H1 (cell line): ENCODE measurements around the gene LHCGR. TPM values are rescaled to one million over a fixed set of nuclear protein-coding genes. Genes with fewer than 3 reads are reported as not detected.

Experiments used
- CTCF ChIA-PET: fragments of 300-600 bp; sonication (Branson Sonifier 250); formaldehyde crosslinking; loops from one replicate; lab custom pipeline; 2021; ENCODE audit not compliant: partially characterized antibody; lab: Charles Lee
- POLR2A ChIA-PET: fragments of 300-600 bp; sonication (Branson Sonifier 250); formaldehyde crosslinking; loops from one replicate; lab custom pipeline; 2021; ENCODE audit warnings: inconsistent platforms; ENCODE audit not compliant: partially characterized antibody; lab: Charles Lee
- DNase-seq, 2 experiments: peaks; one replicate each; pipeline versions ENCODE4 v3.0.0 to v3.0.0-alpha.2; 2010 to 2022; ENCODE audit warnings: low spot score in 2 of 2, low read depth in 1 of 2, mixed read lengths in 1 of 2
- FAIRE-seq: peaks from 2 replicates; lab custom pipeline; 2011; peaks lifted over from hg19 to GRCh38; lab: Jason Lieb, UNC
- H2AFZ ChIP-seq: 2 replicates; pipeline ENCODE4 v1.8.1; 2012; ENCODE audit warnings: low read length, inconsistent platforms
- H2AK5ac ChIP-seq: 2 replicates; pipeline ENCODE4 v1.6.1; 2013; ENCODE audit warnings: low read depth, low read length
- H2BK120ac ChIP-seq: replicated peaks from 2 replicates; pipeline ENCODE3; 2013; ENCODE audit warnings: low read depth, low read length, inconsistent platforms
- H2BK12ac ChIP-seq: 2 replicates; pipeline ENCODE4 v1.6.1; 2013; ENCODE audit warnings: low read depth, low read length
- H2BK15ac ChIP-seq: 2 replicates; pipeline ENCODE4 v1.6.1; 2013; ENCODE audit warnings: low read length
- H2BK20ac ChIP-seq: 2 replicates; pipeline ENCODE4 v1.6.1; 2013; ENCODE audit warnings: low read length
- H2BK5ac ChIP-seq: 2 replicates; pipeline ENCODE4 v1.6.1; 2013; ENCODE audit warnings: low read depth, low read length
- H3K14ac ChIP-seq: 2 replicates; pipeline ENCODE4 v1.6.1; 2013; ENCODE audit warnings: inconsistent platforms; ENCODE audit not compliant: insufficient read length
- H3K18ac ChIP-seq: 2 replicates; pipeline ENCODE4 v1.6.1; 2013; ENCODE audit warnings: low read length; ENCODE audit errors: extremely low read depth
- H3K23ac ChIP-seq: 2 replicates; pipeline ENCODE4 v1.6.1; 2013; ENCODE audit warnings: inconsistent platforms; ENCODE audit not compliant: insufficient read length
- H3K23me2 ChIP-seq: 2 replicates; pipeline ENCODE4 v1.6.1; 2013; ENCODE audit warnings: low read depth, low read length
- H3K27ac ChIP-seq: 2 replicates; pipeline ENCODE4 v1.6.1; 2011; ENCODE audit warnings: low read depth, low read length, inconsistent platforms
- H3K27me3 ChIP-seq, 4 experiments: replicated peaks in 1 of 4; 1 replicate in 1 of 4; 2 replicates in 3 of 4; pipeline versions ENCODE4 v1.6.1 to v1.8.1; 2011 to 2013; ENCODE audit warnings: low read length in 3 of 4, mild to moderate bottlenecking in 3 of 4, inconsistent platforms in 2 of 4, mixed read lengths in 2 of 4, moderate library complexity in 1 of 4; ENCODE audit not compliant: control insufficient read depth in 3 of 4, insufficient read depth in 3 of 4; ENCODE audit errors: extremely low read depth in 1 of 4
- H3K36me3 ChIP-seq, 4 experiments: 2 replicates each; pipeline versions ENCODE4 v1.6.1 to v1.8.1; 2011 to 2013; ENCODE audit warnings: mild to moderate bottlenecking in 4 of 4, low read length in 3 of 4, moderate library complexity in 2 of 4, control low read depth in 1 of 4, inconsistent platforms in 1 of 4; ENCODE audit not compliant: insufficient read depth in 4 of 4, control insufficient read depth in 2 of 4
- H3K4ac ChIP-seq: replicated peaks from 2 replicates; pipeline ENCODE3; 2013; ENCODE audit warnings: low read length, low read depth, mixed read lengths, inconsistent platforms; ENCODE audit not compliant: insufficient read length
- H3K4me1 ChIP-seq, 4 experiments: replicated peaks in 1 of 4; 1 replicate in 1 of 4; 2 replicates in 3 of 4; pipeline versions ENCODE4 v1.6.1 to v1.8.1; 2011 to 2013; ENCODE audit warnings: low read length in 3 of 4, inconsistent platforms in 2 of 4, mixed read lengths in 1 of 4; ENCODE audit not compliant: insufficient read depth in 4 of 4, control insufficient read depth in 3 of 4
- H3K4me2 ChIP-seq, 2 experiments: 2 replicates each; pipeline versions ENCODE4 v1.6.1 to v1.8.1; 2011 to 2013; ENCODE audit warnings: low read depth in 2 of 2, low read length in 2 of 2, control low read depth in 1 of 2, inconsistent platforms in 1 of 2, mild to moderate bottlenecking in 1 of 2; ENCODE audit not compliant: insufficient read depth in 1 of 2
- H3K4me3 ChIP-seq, 4 experiments: fragments of 200-600, 300-600 bp in 1 of 4; sonication (generic), shearing (Covaris generic), sonication (Bioruptor Twin) in 1 of 4; 2 replicates each; pipeline versions ENCODE4 v1.5.1 to v1.8.1; 2011 to 2016; ENCODE audit warnings: low read length in 4 of 4, low read depth in 3 of 4, control low read depth in 2 of 4, inconsistent platforms in 2 of 4, mild to moderate bottlenecking in 2 of 4, mixed read lengths in 1 of 4, moderate library complexity in 1 of 4; ENCODE audit not compliant: insufficient read depth in 2 of 4; ENCODE audit errors: extremely low read depth in 1 of 4
- H3K56ac ChIP-seq: replicated peaks from 2 replicates; pipeline ENCODE3; 2013; ENCODE audit warnings: low read depth, mild to moderate bottlenecking, mixed read lengths, low read length, inconsistent platforms; ENCODE audit not compliant: insufficient read length
- H3K79me1 ChIP-seq: 2 replicates; pipeline ENCODE4 v1.6.1; 2013; ENCODE audit warnings: low read depth, low read length, control low read depth
- H3K79me2 ChIP-seq, 2 experiments: 2 replicates each; pipeline versions ENCODE4 v1.6.1 to v1.8.1; 2012 to 2013; ENCODE audit warnings: low read length in 2 of 2, mild to moderate bottlenecking in 2 of 2, inconsistent platforms in 1 of 2; ENCODE audit not compliant: insufficient read depth in 2 of 2, control insufficient read depth in 1 of 2
- H3K9ac ChIP-seq, 4 experiments: replicated peaks in 1 of 4; 1 replicate in 1 of 4; 2 replicates in 3 of 4; pipeline versions ENCODE4 v1.6.1 to v1.8.1; 2011 to 2013; ENCODE audit warnings: low read depth in 3 of 4, low read length in 3 of 4, control low read depth in 2 of 4, mild to moderate bottlenecking in 2 of 4, moderate library complexity in 2 of 4, inconsistent platforms in 1 of 4; ENCODE audit errors: extremely low read depth in 1 of 4
- H3K9me3 ChIP-seq, 2 experiments: 2 replicates each; pipeline versions ENCODE4 v1.6.1 to v1.8.1; 2012 to 2013; ENCODE audit warnings: mild to moderate bottlenecking in 2 of 2, moderate library complexity in 2 of 2, control low read depth in 1 of 2, inconsistent platforms in 1 of 2, low read depth in 1 of 2, low read length in 1 of 2, mixed read lengths in 1 of 2; ENCODE audit not compliant: insufficient read depth in 2 of 2
- H4K20me1 ChIP-seq, 2 experiments: replicated peaks in 1 of 2; 2 replicates each; pipeline versions ENCODE3 to v1.8.1; 2011 to 2013; ENCODE audit warnings: inconsistent platforms in 2 of 2, low read length in 2 of 2, mild to moderate bottlenecking in 1 of 2; ENCODE audit not compliant: insufficient read depth in 2 of 2, control insufficient read depth in 1 of 2
- H4K5ac ChIP-seq: 2 replicates; pipeline ENCODE4 v1.6.1; 2013; ENCODE audit warnings: low read length, low read depth, mixed read lengths, inconsistent platforms; ENCODE audit not compliant: insufficient read length
- H4K8ac ChIP-seq: 2 replicates; pipeline ENCODE4 v1.8.0; 2013; ENCODE audit warnings: mild to moderate bottlenecking, moderate library complexity, low read length, inconsistent platforms; ENCODE audit not compliant: insufficient read depth; ENCODE audit errors: extremely low read depth
- H4K91ac ChIP-seq: replicated peaks from 2 replicates; pipeline ENCODE3; 2013; ENCODE audit warnings: low read length, mixed read lengths, inconsistent platforms; ENCODE audit not compliant: insufficient read length
- CBX5 ChIP-seq: fragments of 300-800, 300-1000 bp; sonication (generic); IDR thresholded peaks from 2 replicates; pipeline ENCODE4 v1.7.1; 2016; ENCODE audit warnings: antibody characterized with exemption, low read length, low read depth
- WGBS, 2 experiments: shearing (Covaris generic) in 1 of 2; methylation state at CpG; one replicate each; pipeline versions ENCODE4 v1.1.6 to v1.1.7; 2013 to 2015; ENCODE audit warnings: low lambda C conversion rate in 2 of 2, mixed read lengths in 2 of 2, inconsistent platforms in 1 of 2, low coverage in 1 of 2, missing lambda C conversion rate in 1 of 2; ENCODE audit not compliant: insufficient replicate concordance in 2 of 2, insufficient coverage in 1 of 2, insufficient read length in 1 of 2; ENCODE audit errors: extremely low coverage in 1 of 2, missing lambda C conversion rate in 1 of 2; 5-methylcytosine and 5-hydroxymethylcytosine counted together
- polyA plus RNA-seq, 7 experiments: library from polyadenylated mRNA; depleted of rRNA in 3 of 7; stranded (reverse) in 5 of 7; unstranded in 2 of 7; fragments of >200 nt in 5 of 7; fragments of 200-250 nt in 2 of 7; gene quantifications; 1 replicate in 5 of 7; 2 replicates in 1 of 7; 4 replicates in 1 of 7; pipeline versions ENCODE4 v1.2.1 to v1.2.3, GENCODE V29; 2011 to 2013; ENCODE audit warnings: missing spikeins in 2 of 7, mixed read lengths in 2 of 7
- total RNA-seq: library from RNA; stranded (reverse); fragmentation: NEBNext Ultra II Directional; extraction: Animal tissue kit (Norgen Biotek cat#: 25700); gene quantifications from 2 replicates; pipeline ENCODE4 v1.2.1, GENCODE V29; 2021

Gene LHCGR
- total and polyA plus RNA-seq, 2 of the 8 experiments (the other 6 are each of a cell fraction or from before 2014, with no cell fraction given) = 0.30 to 0.73 TPM

DNA sequence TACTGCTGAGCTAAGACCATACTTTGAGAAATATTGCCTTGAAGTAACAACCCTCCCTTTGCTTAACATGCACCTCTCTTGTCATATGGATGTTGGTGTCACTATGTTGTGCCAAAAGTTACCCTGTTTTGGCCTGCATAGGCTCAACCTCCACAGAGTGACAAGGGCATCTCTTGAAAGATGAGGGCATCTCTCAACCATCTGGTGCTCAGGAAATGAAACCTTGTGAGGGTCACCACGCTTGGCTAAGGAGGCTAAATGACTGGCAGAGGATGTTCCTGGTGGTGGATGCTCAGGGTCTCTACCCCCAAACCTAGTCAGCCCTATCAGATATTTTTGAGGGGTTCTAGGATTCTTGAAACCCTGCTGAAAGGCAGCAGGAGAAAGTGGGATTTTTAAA lies 2.3 kb downstream of the LHCGR start:
- Histone ChIP-seq H2BK5ac (no peak overlapping the region), H2BK20ac (no peak overlapping the region), H3K79me1 (no peaks in the 10 kb centered on the region), H3K18ac (no peak overlapping the region), H3K9me3 (no peaks in the 10 kb centered on the region), H4K91ac (no peak overlapping the region), H3K27me3 (peaks cover 0 to 10% (median 8%) of the 10 kb centered on the region in 4 experiments; a peak in 4 of 7 replicates), H3K4me3 (no peak overlapping the region), H2BK120ac (no peak overlapping the region), H3K23ac (no peak overlapping the region), H3K36me3 (no peaks in the 10 kb centered on the region), H4K20me1 (no peaks in the 10 kb centered on the region), H4K5ac (no peak overlapping the region), H3K9ac (no peak overlapping the region), H3K27ac (no peak overlapping the region), H2BK12ac (no peak overlapping the region), H3K14ac (no peak overlapping the region), H3K23me2 (peaks cover 3% of the 10 kb centered on the region), H2AK5ac (no peak overlapping the region), H3K4me1 (peaks cover 3 to 13% (median 9%) of the 10 kb centered on the region in 4 experiments; a peak in 5 of 7 replicates), H3K4me2 (no peak overlapping the region), H2AFZ (no peak overlapping the region), H3K56ac (no peak overlapping the region), H4K8ac (no peak overlapping the region), H3K4ac (no peak overlapping the region), H3K79me2 (no peaks in the 10 kb centered on the region), H2BK15ac (no peak overlapping the region)
- DNase-seq = no peak
- 73% methylated on average over 1 of the region's 1 CpG; no CpG with 5 or more reads in 1 of the 2 experiments for WGBS, 2 experiments
- CTCF ChIA-PET = no interaction called here
- FAIRE-seq = no peak
- no peak for TF ChIP-seq CBX5
- POLR2A ChIA-PET = no interaction called here
